Measurements from ENCODE around the gene ABCA4. TPM values are rescaled to one million over a fixed set of nuclear protein-coding genes. Genes with fewer than 3 reads are reported as not detected.

Gene ABCA4
- total and polyA plus RNA-seq, 4 donors: 0.08 to 0.63 (median 0.21) TPM

GRCh38 chr1:94104127-94104684 is 16.7 kb downstream of the ABCA4 start:
- DNase-seq (no peak), ATAC-seq (ENCODE audit: low FRiP score) (no peak)
- intact Hi-C loops (cut with DNase I): no loop called here
- Histone ChIP-seq H3K9me3 (ENCODE audit: control insufficient read depth, low read length) (no peaks in the 10 kb centered on the region), H3K27me3 (ENCODE audit: control insufficient read depth in 1 of 2, insufficient read depth in 2 of 2, low read length in 1 of 2) (no peaks in the 10 kb centered on the region), H3K36me3 (ENCODE audit: control insufficient read depth in 1 of 2, insufficient read depth in 2 of 2, low read length in 1 of 2) (no peaks in the 10 kb centered on the region), H3K4me1 (ENCODE audit: control insufficient read depth in 1 of 2, insufficient read depth in 2 of 2, low read length in 2 of 2) (no peaks in the 10 kb centered on the region), H3K4me3 (ENCODE audit: low read length in 2 of 2) (no peak overlapping the region), H3K27ac (ENCODE audit: low read depth in 1 of 2, low read length in 2 of 2) (no peak overlapping the region)
- 95 to 97% methylated on average over 9 of the region's 9 CpGs for WGBS, 2 donors

GRCh38 chr1:94103608-94104007 is 17.3 kb downstream of the ABCA4 start:
- H3K27me3 ChIP-seq (ENCODE audit: control insufficient read depth in 1 of 2, insufficient read depth in 2 of 2, low read length in 1 of 2): no peaks in the 10 kb centered on the region
- intact Hi-C loops (cut with DNase I): no loop called here
- H3K27ac ChIP-seq (ENCODE audit: low read depth in 1 of 2, low read length in 2 of 2): no peak overlapping the region
- no peaks in the 10 kb centered on the region for H3K4me1 ChIP-seq (ENCODE audit: control insufficient read depth in 1 of 2, insufficient read depth in 2 of 2, low read length in 2 of 2)
- WGBS, 2 donors: 95 to 96% methylated on average over 4 of the region's 4 CpGs
- H3K36me3 ChIP-seq (ENCODE audit: control insufficient read depth in 1 of 2, insufficient read depth in 2 of 2, low read length in 1 of 2): no peaks in the 10 kb centered on the region
- no peak for DNase-seq
- no peak for ATAC-seq (ENCODE audit: low FRiP score)
- H3K4me3 ChIP-seq (ENCODE audit: low read length in 2 of 2): no peak overlapping the region
- H3K9me3 ChIP-seq (ENCODE audit: control insufficient read depth, low read length): no peaks in the 10 kb centered on the region

- DNase-seq (no peak), ATAC-seq (ENCODE audit: low FRiP score) (no peak)
- intact Hi-C loops (cut with DNase I): no loop called here
- Histone ChIP-seq H3K9me3 (ENCODE audit: control insufficient read depth, low read length) (no peaks in the 10 kb centered on the region), H3K4me3 (ENCODE audit: low read length in 2 of 2) (no peak overlapping the region), H3K4me1 (ENCODE audit: control insufficient read depth in 1 of 2, insufficient read depth in 2 of 2, low read length in 2 of 2) (no peaks in the 10 kb centered on the region), H3K36me3 (ENCODE audit: control insufficient read depth in 1 of 2, insufficient read depth in 2 of 2, low read length in 1 of 2) (no peaks in the 10 kb centered on the region), H3K27ac (ENCODE audit: low read depth in 1 of 2, low read length in 2 of 2) (no peak overlapping the region), H3K27me3 (ENCODE audit: control insufficient read depth in 1 of 2, insufficient read depth in 2 of 2, low read length in 1 of 2) (no peaks in the 10 kb centered on the region)
- 88 to 89% methylated on average over 15 of the region's 15 CpGs for WGBS, 2 donors
Observed at GRCh38 chr1:94101613-94102525, 19.1 kb downstream of the ABCA4 start.

GRCh38 chr1:94100785-94101612 is 19.9 kb downstream of the ABCA4 start:
- Histone ChIP-seq H3K27me3 (ENCODE audit: control insufficient read depth in 1 of 2, insufficient read depth in 2 of 2, low read length in 1 of 2) (no peaks in the 10 kb centered on the region), H3K4me1 (ENCODE audit: control insufficient read depth in 1 of 2, insufficient read depth in 2 of 2, low read length in 2 of 2) (no peaks in the 10 kb centered on the region), H3K4me3 (ENCODE audit: low read length in 2 of 2) (no peak overlapping the region), H3K27ac (ENCODE audit: low read depth in 1 of 2, low read length in 2 of 2) (no peak overlapping the region), H3K9me3 (ENCODE audit: control insufficient read depth, low read length) (no peaks in the 10 kb centered on the region), H3K36me3 (ENCODE audit: control insufficient read depth in 1 of 2, insufficient read depth in 2 of 2, low read length in 1 of 2) (no peaks in the 10 kb centered on the region)
- intact Hi-C loops (cut with DNase I): no loop called here
- ATAC-seq (ENCODE audit: low FRiP score) (no peak), DNase-seq (no peak)
- WGBS, 2 donors: 78 to 80% methylated on average over 19 of the region's 19 CpGs

- ATAC-seq (ENCODE audit: low FRiP score): no peak
Observed at GRCh38 chr1:94100129-94100784, 20.7 kb downstream of the ABCA4 start.

GRCh38 chr1:94099303-94099702 is 21.6 kb downstream of the ABCA4 start:
- intact Hi-C loops (cut with DNase I): no loop called here
- ATAC-seq (ENCODE audit: low FRiP score) (no peak), DNase-seq (no peak)
- 91 to 94% methylated on average over 3 of the region's 3 CpGs for WGBS, 2 donors
- Histone ChIP-seq H3K27ac (ENCODE audit: low read depth in 1 of 2, low read length in 2 of 2) (no peak overlapping the region), H3K27me3 (ENCODE audit: control insufficient read depth in 1 of 2, insufficient read depth in 2 of 2, low read length in 1 of 2) (no peaks in the 10 kb centered on the region), H3K4me1 (ENCODE audit: control insufficient read depth in 1 of 2, insufficient read depth in 2 of 2, low read length in 2 of 2) (peaks cover 0 to 9% of the 10 kb centered on the region in 2 donors), H3K4me3 (ENCODE audit: low read length in 2 of 2) (no peak overlapping the region), H3K36me3 (ENCODE audit: control insufficient read depth in 1 of 2, insufficient read depth in 2 of 2, low read length in 1 of 2) (no peaks in the 10 kb centered on the region), H3K9me3 (ENCODE audit: control insufficient read depth, low read length) (no peaks in the 10 kb centered on the region)

More at GRCh38 chr1:94100129-94100784, 20.7 kb downstream of the ABCA4 start:
- no peak overlapping the region for H3K4me3 ChIP-seq (ENCODE audit: low read length in 2 of 2)
- peaks cover 0 to 3% of the 10 kb centered on the region in 2 donors for H3K4me1 ChIP-seq (ENCODE audit: control insufficient read depth in 1 of 2, insufficient read depth in 2 of 2, low read length in 2 of 2)
- 94 to 98% methylated on average over 5 of the region's 5 CpGs for WGBS, 2 donors
- H3K27me3 ChIP-seq (ENCODE audit: control insufficient read depth in 1 of 2, insufficient read depth in 2 of 2, low read length in 1 of 2): no peaks in the 10 kb centered on the region
- intact Hi-C loops (cut with DNase I): no loop called here
- H3K36me3 ChIP-seq (ENCODE audit: control insufficient read depth in 1 of 2, insufficient read depth in 2 of 2, low read length in 1 of 2): no peaks in the 10 kb centered on the region
- H3K27ac ChIP-seq (ENCODE audit: low read depth in 1 of 2, low read length in 2 of 2): no peak overlapping the region
- H3K9me3 ChIP-seq (ENCODE audit: control insufficient read depth, low read length): no peaks in the 10 kb centered on the region
- DNase-seq: no peak

- H3K4me3 ChIP-seq (ENCODE audit: low read length in 2 of 2): no peak overlapping the region
- H3K27me3 ChIP-seq (ENCODE audit: control insufficient read depth in 1 of 2, insufficient read depth in 2 of 2, low read length in 1 of 2): no peaks in the 10 kb centered on the region
- intact Hi-C loops (cut with DNase I): no loop called here
- H3K27ac ChIP-seq (ENCODE audit: low read depth in 1 of 2, low read length in 2 of 2): no peak overlapping the region
- DNase-seq (no peak), ATAC-seq (ENCODE audit: low FRiP score) (no peak)
- peaks cover 0 to 9% of the 10 kb centered on the region in 2 donors for H3K4me1 ChIP-seq (ENCODE audit: control insufficient read depth in 1 of 2, insufficient read depth in 2 of 2, low read length in 2 of 2)
- H3K36me3 ChIP-seq (ENCODE audit: control insufficient read depth in 1 of 2, insufficient read depth in 2 of 2, low read length in 1 of 2): no peaks in the 10 kb centered on the region
- no peaks in the 10 kb centered on the region for H3K9me3 ChIP-seq (ENCODE audit: control insufficient read depth, low read length)
- 92 to 95% methylated on average over 18 of the region's 18 CpGs for whole genome bisulfite sequencing, 2 donors
Observed at GRCh38 chr1:94098585-94099111, 22.3 kb downstream of the ABCA4 start.

Data from aorta (tissue), 5 donors.